T-helper 2 cell treated with Interferon-gamma antibody and Interleukin-4, amounts not matched to agents 5 μg/mL and 100 μg/mL, for 36 hours (primary cell): Measurements from ENCODE around the gene FGD1.
"Not testable (repeated sequence)": the region's sequence is repeated elsewhere in the genome, so short reads cannot be mapped to it uniquely, and the experiment has no call there.

ENCODE experiments used
- DNase-seq: peaks from one replicate; pipeline ENCODE4 v3.0.0; 2021; ENCODE audit warnings: low spot score
- H3K27ac Mint-ChIP-seq: one replicate; pipeline ENCODE4 v1.8.0; 2021; ENCODE audit warnings: mild to moderate bottlenecking, mixed read lengths
- H3K27me3 Mint-ChIP-seq: one replicate; pipeline ENCODE4 v1.8.0; 2021; ENCODE audit warnings: low read depth, mixed read lengths
- H3K36me3 Mint-ChIP-seq: one replicate; pipeline ENCODE4 v1.8.0; 2021; ENCODE audit warnings: low read depth, mixed read lengths
- H3K4me1 Mint-ChIP-seq: one replicate; pipeline ENCODE4 v1.8.0; 2021; ENCODE audit warnings: low read depth, mixed read lengths
- H3K4me3 Mint-ChIP-seq: one replicate; pipeline ENCODE4 v1.8.0; 2022; ENCODE audit warnings: mild to moderate bottlenecking, moderate library complexity, mixed read lengths
- H3K9me3 Mint-ChIP-seq: one replicate; pipeline ENCODE4 v1.8.0; 2021; ENCODE audit warnings: mixed read lengths

The FGD1 gene

GRCh38 chrX:54495814-54496516 is at the start of gene FGD1:
TSS of gene FGD1 (minus strand) at chrX:54496234. CDS start at chrX:54495432, 802 bp downstream.
- H3K36me3 Mint-ChIP-seq, result no peaks in the 10 kb centered on the region
- peaks cover 9% of the 10 kb centered on the region for H3K4me1 Mint-ChIP-seq
- H3K4me3 Mint-ChIP-seq, result peak within 1 kb of the TSS; percentile 48
- DNase-seq, result peak; percentile 12
- no peaks in the 10 kb centered on the region for H3K9me3 Mint-ChIP-seq
- peaks cover 50% of the 10 kb centered on the region for H3K27me3 Mint-ChIP-seq
- no peak within 1 kb of the TSS for H3K27ac Mint-ChIP-seq

DNA sequence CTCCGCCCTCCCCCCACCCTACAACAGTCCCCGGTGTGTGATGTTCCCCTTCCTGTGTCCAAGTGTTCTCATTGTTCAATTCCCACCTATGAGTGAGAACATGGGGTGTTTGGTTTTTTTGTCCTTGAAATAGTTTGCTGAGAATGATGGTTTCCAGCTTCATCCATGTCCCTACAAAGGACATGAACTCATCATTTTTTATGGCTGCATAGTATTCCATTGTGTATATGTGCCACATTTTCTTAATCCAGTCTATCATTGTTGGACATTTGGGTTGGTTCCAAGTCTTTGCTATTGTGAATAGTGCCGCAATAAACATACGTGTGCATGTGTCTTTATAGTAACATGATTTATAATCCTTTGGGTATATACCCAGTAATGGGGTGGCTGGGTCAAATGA is 46.2 kb upstream of the FGD1 start:
- not testable (repeated sequence) for H3K9me3 Mint-ChIP-seq, H3K27me3 Mint-ChIP-seq, H3K4me3 Mint-ChIP-seq, H3K4me1 Mint-ChIP-seq, DNase-seq, H3K27ac Mint-ChIP-seq
- peaks cover 47% of the 10 kb centered on the region for H3K36me3 Mint-ChIP-seq

GRCh38 chrX:54540289-54540688 is 44.3 kb upstream of the FGD1 start:
- Mint-ChIP-seq H3K27ac (no peak overlapping the region), H3K9me3 (no peaks in the 10 kb centered on the region), H3K27me3 (no peaks in the 10 kb centered on the region), H3K4me1 (no peaks in the 10 kb centered on the region), H3K4me3 (no peak overlapping the region), H3K36me3 (peaks cover 43% of the 10 kb centered on the region)
- no peak for DNase-seq

- no peak for DNase-seq
- H3K27me3 Mint-ChIP-seq, result no peaks in the 10 kb centered on the region
- H3K9me3 Mint-ChIP-seq, result no peaks in the 10 kb centered on the region
- peak overlapping the region; percentile 36 for H3K27ac Mint-ChIP-seq
- H3K4me1 Mint-ChIP-seq, result peaks cover 20% of the 10 kb centered on the region
- H3K4me3 Mint-ChIP-seq, result peak overlapping the region; percentile 54
- peaks cover 29% of the 10 kb centered on the region for H3K36me3 Mint-ChIP-seq
Observed at GRCh38 chrX:54534271-54534670, 38.2 kb upstream of the FGD1 start.

DNA sequence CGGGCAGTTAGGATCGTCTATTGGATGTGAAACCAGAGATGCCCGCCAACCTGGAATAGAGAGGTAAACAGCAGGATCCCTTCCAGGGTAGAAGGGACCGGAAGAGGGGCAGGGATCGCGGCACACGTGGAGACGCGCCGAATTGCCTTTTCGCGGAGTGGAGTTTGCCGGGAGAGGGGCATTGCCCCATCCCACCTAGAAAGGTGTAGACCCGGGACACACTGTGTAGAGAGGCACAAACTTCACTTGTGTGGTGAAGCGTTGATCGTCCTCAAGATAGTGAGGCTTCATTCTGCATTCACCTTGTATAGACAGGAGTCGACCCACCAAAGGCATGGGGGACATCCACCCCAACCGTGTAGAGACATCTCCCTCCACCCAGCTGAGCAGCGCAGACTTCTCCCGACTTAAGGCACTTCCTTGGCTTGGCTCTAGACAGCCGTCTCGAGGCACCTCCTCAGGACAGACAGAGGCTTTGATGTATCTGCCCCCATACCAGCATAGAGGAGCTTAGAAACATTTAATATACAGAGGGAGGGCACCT is 34.4 kb upstream of the FGD1 start:
- H3K4me3 Mint-ChIP-seq, result peak overlapping the region; percentile 96
- peaks cover 10% of the 10 kb centered on the region for H3K9me3 Mint-ChIP-seq
- H3K27me3 Mint-ChIP-seq, result no peaks in the 10 kb centered on the region
- peak overlapping the region; percentile 95 for H3K27ac Mint-ChIP-seq
- DNase-seq, result peak; percentile 3
- peaks cover 24% of the 10 kb centered on the region for H3K36me3 Mint-ChIP-seq
- peaks cover 20% of the 10 kb centered on the region for H3K4me1 Mint-ChIP-seq

GRCh38 chrX:54529552-54530356 is 33.7 kb upstream of the FGD1 start, which contains the start of gene GNL3L:
TSS of gene GNL3L (plus strand) at chrX:54530219. CDS start at chrX:54532567, 2,348 bp downstream.
- Mint-ChIP-seq H3K36me3 (peaks cover 23% of the 10 kb centered on the region), H3K27me3 (no peaks in the 10 kb centered on the region), H3K4me1 (peaks cover 20% of the 10 kb centered on the region), H3K27ac (peak within 1 kb of the TSS; percentile 95), H3K9me3 (peaks cover 10% of the 10 kb centered on the region), H3K4me3 (peak within 1 kb of the TSS; percentile 96)
- peak; percentile 72 for DNase-seq

DNA sequence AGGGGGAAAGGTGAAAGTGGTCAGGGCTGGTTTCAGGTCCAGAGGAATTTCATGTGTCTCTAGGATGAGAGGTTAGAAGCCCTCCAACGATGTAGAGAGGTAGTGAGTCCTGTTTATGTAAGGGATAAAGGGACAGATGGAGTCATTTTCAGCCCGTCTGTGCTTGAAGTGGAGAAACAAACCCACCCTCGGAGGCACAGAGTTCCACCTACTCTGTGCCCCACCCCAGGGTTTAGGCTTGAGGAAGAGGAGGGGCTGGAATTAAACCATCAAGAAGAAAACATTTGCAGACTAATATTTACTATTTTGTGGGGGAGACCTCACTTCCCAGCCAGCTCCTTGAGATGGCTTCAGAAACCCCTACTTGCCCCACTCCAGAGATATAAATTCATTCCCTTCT is 33.1 kb upstream of the FGD1 start:
- Mint-ChIP-seq H3K4me3 (peak overlapping the region; percentile 96), H3K36me3 (peaks cover 17% of the 10 kb centered on the region), H3K27ac (peak overlapping the region; percentile 95), H3K27me3 (no peaks in the 10 kb centered on the region), H3K4me1 (peaks cover 14% of the 10 kb centered on the region), H3K9me3 (peaks cover 10% of the 10 kb centered on the region)
- DNase-seq, result no peak

DNA sequence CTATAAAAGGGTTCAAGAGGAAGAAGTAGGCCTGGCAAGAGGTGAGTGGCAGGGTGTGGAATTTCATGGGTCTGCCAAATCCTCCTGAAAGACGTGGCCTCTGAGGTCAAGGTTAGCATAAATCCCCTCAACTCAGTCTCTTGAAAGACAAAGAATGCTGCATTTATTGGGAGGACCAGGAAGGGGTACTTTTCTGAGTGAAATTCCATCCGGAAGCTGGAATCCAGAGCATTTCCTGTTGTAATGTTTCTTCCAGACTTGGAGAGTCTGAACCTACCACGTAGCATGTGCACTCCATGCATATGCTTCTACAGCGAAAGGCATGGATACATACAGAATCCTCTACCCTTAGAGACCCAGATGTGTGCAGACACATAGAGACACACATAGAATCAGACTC is 13.4 kb upstream of the FGD1 start:
- Mint-ChIP-seq H3K4me3 (no peak overlapping the region), H3K27me3 (peaks cover 4% of the 10 kb centered on the region), H3K27ac (no peak overlapping the region), H3K9me3 (no peaks in the 10 kb centered on the region), H3K36me3 (no peaks in the 10 kb centered on the region), H3K4me1 (no peaks in the 10 kb centered on the region)
- no peak for DNase-seq

- Mint-ChIP-seq H3K27ac (no peak overlapping the region), H3K4me1 (peaks cover 9% of the 10 kb centered on the region), H3K36me3 (no peaks in the 10 kb centered on the region), H3K27me3 (peaks cover 50% of the 10 kb centered on the region), H3K9me3 (no peaks in the 10 kb centered on the region), H3K4me3 (peak overlapping the region; percentile 47)
- DNase-seq, result no peak
Observed at GRCh38 chrX:54496936-54497335, 902 bp upstream of the FGD1 start.

DNA sequence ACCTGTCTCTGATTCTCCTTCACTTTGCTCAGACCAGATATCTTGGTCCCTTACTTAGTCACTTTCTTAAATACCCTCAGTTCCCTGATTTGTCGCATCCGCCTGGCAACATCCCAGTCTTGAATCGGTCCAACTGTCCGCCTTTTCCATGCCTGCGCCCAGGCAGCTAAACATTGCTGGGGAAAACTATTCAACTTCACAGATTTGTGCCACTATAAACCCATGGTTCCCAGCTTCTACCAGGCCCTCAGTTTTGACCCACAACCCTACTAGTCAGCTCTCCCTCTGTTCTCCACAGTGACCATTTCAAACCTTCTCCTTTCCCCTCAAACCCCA is 451 bp upstream of the FGD1 start:
- H3K9me3 Mint-ChIP-seq, result no peaks in the 10 kb centered on the region
- peaks cover 9% of the 10 kb centered on the region for H3K4me1 Mint-ChIP-seq
- H3K4me3 Mint-ChIP-seq, result peak overlapping the region; percentile 47
- no peak for DNase-seq
- no peak overlapping the region for H3K27ac Mint-ChIP-seq
- peaks cover 50% of the 10 kb centered on the region for H3K27me3 Mint-ChIP-seq
- no peaks in the 10 kb centered on the region for H3K36me3 Mint-ChIP-seq

DNA sequence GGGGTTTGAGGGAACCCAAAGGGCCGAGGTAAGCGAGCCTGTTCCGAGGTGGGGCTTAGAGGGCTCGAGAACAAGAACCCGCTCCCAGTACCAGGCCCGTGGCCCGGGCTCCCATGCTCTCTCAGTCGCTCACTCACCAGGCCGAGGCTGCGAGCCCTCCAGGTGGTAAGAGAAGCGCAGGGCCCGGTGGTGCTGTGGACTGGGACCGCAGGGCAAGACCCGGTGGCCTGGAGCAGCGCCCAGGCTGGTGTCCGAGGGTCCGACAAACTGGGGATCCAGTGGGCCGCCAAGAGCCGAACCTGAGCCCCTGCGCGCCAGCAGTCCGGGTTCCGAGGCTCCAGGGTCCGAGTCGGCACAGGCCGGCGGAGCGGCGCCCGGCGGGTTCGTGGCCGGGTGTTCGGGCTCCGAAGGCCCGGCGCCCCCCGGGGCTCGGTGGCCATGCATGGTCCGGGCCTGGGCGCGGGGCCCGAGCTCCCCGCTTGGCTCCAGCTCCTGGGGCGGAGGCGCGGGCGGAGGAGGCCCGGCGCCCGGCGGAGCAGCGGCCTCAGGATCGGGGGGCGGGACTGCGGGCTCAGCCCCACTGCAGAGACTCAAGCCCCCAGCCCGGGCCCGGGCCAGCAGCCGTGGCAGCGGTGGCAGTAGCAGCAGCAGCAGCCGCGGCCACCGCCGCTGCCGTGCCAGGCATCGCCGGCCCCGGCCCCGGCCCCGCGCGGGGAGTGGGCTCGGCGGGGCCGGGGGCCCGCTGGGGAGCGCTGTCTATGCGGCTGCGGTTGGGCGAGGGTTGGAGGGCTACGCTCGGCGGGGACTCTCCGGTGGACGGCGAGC is 833 bp downstream of the FGD1 start:
- H3K4me1 Mint-ChIP-seq, result peaks cover 9% of the 10 kb centered on the region
- H3K27ac Mint-ChIP-seq, result no peak overlapping the region
- H3K36me3 Mint-ChIP-seq, result no peaks in the 10 kb centered on the region
- H3K9me3 Mint-ChIP-seq, result no peaks in the 10 kb centered on the region
- DNase-seq, result no peak
- H3K4me3 Mint-ChIP-seq, result peak overlapping the region; percentile 48
- H3K27me3 Mint-ChIP-seq, result peaks cover 46% of the 10 kb centered on the region

GRCh38 chrX:54494166-54494988 is 1.7 kb downstream of the FGD1 start:
- Mint-ChIP-seq H3K36me3 (no peaks in the 10 kb centered on the region), H3K9me3 (no peaks in the 10 kb centered on the region), H3K27ac (no peak overlapping the region), H3K4me1 (peaks cover 9% of the 10 kb centered on the region), H3K27me3 (peaks cover 45% of the 10 kb centered on the region), H3K4me3 (peak overlapping the region; percentile 67)
- no peak for DNase-seq

DNA sequence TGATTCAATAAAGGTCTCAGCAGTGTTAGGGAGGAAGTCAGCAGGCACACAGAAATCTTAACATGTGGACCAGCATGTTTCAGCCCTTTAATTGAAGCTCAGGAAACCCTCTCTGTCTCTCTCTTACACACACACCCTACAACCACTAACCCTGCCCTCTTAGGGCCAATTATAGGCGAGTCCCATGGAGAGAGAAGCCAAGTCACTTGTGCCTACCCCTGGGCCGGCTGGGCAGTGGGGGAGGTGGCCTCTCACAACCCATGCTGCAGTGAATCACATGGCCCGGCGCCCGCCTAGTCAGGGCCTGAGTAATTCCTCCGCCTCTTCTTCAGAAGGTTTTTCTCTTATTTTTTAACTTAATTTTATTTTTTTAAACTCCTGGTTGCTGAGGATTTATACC is 3.7 kb downstream of the FGD1 start:
- no peak for DNase-seq
- Mint-ChIP-seq H3K36me3 (no peaks in the 10 kb centered on the region), H3K27me3 (peaks cover 31% of the 10 kb centered on the region), H3K4me3 (no peak overlapping the region), H3K27ac (no peak overlapping the region), H3K4me1 (peaks cover 8% of the 10 kb centered on the region), H3K9me3 (no peaks in the 10 kb centered on the region)
